Smooth muscle cell of the brain vasculature (primary cell): ENCODE measurements around the gene CDC26.
"Not testable (repeated sequence)": the region's sequence is repeated elsewhere in the genome, so short reads cannot be mapped to it uniquely, and the experiment has no call there.

Experiments
- DNase-seq: peaks from one replicate; pipeline ENCODE4 v3.0.0-alpha.2; 2012; ENCODE audit warnings: low read depth, low spot score

The CDC26 gene

GRCh38 chr9:113293285-113293878 lies 18.0 kb upstream of the CDC26 start:
- DNase-seq = no peak

- no peak for DNase-seq
These were observed 14.8 kb upstream of the CDC26 start for GRCh38 chr9:113290052-113290607.

GRCh38 chr9:113289091-113289490 lies 13.7 kb upstream of the CDC26 start:
- no peak for DNase-seq

GRCh38 chr9:113281356-113281755 lies 6.0 kb upstream of the CDC26 start:
- no peak for DNase-seq

GRCh38 chr9:113278840-113279239 lies 3.5 kb upstream of the CDC26 start:
- DNase-seq = no peak

GRCh38 chr9:113274474-113275156 lies 757 bp downstream of the CDC26 start:
- DNase-seq = no peak

- no peak for DNase-seq
These were observed 5.5 kb downstream of the CDC26 start for GRCh38 chr9:113269871-113270270.

- DNase-seq = no peak
These were observed 6.0 kb downstream of the CDC26 start for GRCh38 chr9:113269355-113269754.

GRCh38 chr9:113267911-113268566 lies 7.3 kb downstream of the CDC26 start:
- DNase-seq = no peak

GRCh38 chr9:113266174-113266573 lies 9.2 kb downstream of the CDC26 start:
- no peak for DNase-seq

GRCh38 chr9:113261917-113262671 lies 13.3 kb downstream of the CDC26 start:
- no peak for DNase-seq

GRCh38 chr9:113258282-113258681 lies 17.1 kb downstream of the CDC26 start:
- DNase-seq = no peak

GRCh38 chr9:113257863-113258262 lies 17.5 kb downstream of the CDC26 start:
- DNase-seq = no peak

- no peak for DNase-seq
These were observed 19.9 kb downstream of the CDC26 start for GRCh38 chr9:113255438-113255837.

GRCh38 chr9:113254991-113255390 lies 20.4 kb downstream of the CDC26 start:
- DNase-seq = no peak

- no peak for DNase-seq
These were observed 24.6 kb downstream of the CDC26 start for GRCh38 chr9:113250807-113251206.

- DNase-seq = not testable (repeated sequence)
These were observed 25.7 kb downstream of the CDC26 start for GRCh38 chr9:113249661-113250060.

- no peak for DNase-seq
These were observed 27.7 kb downstream of the CDC26 start for GRCh38 chr9:113247640-113248039.

- DNase-seq = no peak
These were observed 28.4 kb downstream of the CDC26 start for GRCh38 chr9:113246928-113247327.

- no peak for DNase-seq
These were observed 29.5 kb downstream of the CDC26 start for GRCh38 chr9:113245894-113246293.

GRCh38 chr9:113244556-113244955 lies 30.8 kb downstream of the CDC26 start:
- no peak for DNase-seq

- no peak for DNase-seq
These were observed 34.2 kb downstream of the CDC26 start for GRCh38 chr9:113241161-113241560.
